HuH-7.5 (cell line): ENCODE data around the gene RAB36.

Source experiments
- DNase-seq: peaks from one replicate; pipeline ENCODE4 v3.0.0; 2011; ENCODE audit warnings: low spot score

Gene RAB36

GRCh38 chr22:23108249-23109078 lies 36.8 kb upstream of the RAB36 start:
- DNase-seq = no peak

GRCh38 chr22:23109079-23109347 lies 36.3 kb upstream of the RAB36 start:
- DNase-seq = no peak

DNA sequence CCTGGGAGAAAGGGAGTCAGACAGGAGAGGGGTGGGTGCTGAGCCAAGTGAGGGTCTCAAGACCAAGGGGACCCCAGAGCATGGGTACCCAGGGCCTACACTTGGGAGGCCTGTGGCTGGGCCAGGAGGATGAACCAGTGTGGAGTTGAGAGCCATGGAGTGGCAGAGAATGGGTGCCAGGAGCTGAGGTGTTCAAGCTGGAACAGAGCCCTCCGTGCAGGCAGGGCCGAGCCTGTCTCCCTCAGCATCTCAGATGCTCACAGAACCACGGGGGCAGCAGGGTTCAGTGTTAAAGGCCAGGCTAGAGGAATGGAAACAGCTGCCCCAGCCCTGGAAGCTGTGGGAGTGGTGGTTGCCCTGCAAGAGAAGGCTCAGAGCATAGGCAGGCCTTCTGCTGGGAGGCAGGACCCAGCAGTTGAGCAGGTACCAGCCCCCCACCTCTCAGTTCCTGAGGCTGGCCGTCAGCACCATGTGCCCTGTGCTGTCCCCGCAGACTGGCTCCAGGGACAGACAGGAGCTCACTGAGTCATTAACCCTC lies 35.8 kb upstream of the RAB36 start:
- no peak for DNase-seq

DNA sequence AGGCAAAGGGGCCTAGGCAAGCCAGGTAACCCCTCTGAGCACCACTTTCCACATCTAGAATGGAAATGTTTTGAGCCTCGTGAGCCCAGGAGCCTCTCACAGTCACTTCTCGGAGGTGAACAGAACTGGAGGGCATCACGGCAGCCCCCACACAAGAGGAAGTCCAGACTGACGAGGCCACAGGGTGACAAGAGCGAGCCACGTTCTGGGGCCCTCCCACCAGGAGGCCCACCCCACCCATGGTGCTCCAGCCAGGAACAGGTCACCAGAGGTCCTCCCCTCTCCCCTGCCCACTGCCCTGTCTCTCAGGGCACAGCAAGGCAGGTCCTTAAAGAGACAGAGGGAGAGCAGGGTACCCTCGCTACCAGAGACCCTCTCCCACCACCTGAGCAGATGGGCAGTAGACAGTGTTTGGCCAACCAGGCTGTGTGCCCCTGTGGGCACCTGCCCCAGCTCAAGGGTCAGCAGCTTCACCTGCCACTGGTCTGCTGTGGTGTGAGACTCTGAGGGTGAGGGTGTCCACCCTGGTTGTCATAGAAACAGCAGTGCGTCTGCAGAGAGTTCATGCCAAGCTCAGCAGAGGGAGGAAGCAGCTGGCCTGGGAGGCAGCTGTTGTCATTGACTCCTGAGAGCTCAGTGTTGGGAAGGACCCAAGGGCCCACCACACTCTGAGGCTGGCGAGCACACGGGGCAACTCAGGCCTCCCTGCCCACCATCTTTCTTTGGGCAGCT lies 34.9 kb upstream of the RAB36 start:
- DNase-seq = no peak

DNA sequence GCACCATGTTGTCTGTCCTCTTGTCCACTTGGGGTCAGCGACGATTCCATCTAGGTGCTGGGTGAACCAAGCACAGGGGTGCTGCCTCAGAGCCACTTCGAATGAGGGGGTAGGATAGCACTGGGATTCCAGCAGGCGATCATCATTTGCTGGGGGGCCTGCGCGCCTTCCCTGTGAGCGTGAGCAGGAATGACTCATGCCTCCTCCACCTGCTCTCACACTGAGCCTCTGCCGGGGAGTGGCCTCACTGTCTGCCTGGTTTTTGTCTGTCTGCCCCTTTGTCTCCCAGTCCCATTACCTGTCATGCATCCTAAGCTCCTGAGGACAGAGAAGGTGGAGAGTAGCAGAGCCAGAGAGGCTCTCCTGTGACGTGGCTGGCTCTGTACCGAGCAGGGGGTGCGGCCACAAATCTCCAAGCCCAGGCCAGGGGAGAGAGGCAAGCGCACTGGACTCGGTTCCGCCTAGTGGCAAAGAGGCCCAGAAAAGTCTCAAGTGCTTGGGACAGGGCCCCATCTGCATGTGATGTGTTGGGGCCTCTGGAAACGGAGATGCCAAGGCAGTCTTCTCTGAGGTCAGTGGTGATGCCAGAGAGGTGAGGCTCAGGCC lies 34.3 kb upstream of the RAB36 start:
- no peak for DNase-seq

GRCh38 chr22:23112472-23113012 lies 32.7 kb upstream of the RAB36 start:
- no peak for DNase-seq

DNA sequence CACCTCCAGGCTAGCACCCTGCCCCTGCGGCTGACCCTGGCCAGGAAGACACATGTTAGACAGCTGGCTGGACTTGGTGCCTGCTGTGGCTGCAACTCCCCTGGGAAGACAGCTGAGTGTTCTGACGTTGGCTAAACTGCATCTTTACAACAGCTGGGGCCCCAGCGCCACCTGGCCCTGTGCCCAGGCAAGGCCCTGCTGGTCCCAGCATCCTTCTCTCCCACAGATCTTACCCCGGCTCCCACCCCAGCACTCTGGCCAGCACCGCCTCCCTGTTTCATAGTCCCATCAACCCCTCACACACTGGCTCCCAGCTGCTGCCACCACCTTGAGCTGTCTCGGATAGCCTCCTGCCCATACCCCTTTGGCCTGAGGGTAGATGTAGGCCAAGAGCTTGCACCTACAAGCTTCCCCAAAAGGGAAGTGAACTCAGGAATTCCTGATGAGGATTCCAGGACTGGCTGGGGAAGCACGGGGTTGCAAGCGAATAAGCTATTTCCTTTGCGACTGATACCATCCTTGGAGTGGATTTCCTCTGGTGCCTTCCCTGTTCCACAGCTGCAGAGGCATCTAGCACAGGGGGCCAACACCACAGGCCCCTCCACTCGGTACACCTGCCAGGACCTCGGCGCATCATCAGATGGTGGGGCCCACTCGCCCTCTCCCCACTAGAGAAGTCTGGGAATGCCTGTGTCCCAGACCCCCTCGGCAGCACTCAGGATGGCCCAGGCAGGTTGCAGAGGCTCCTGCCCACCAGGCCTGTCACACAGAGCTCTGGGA lies 32.0 kb upstream of the RAB36 start:
- DNase-seq = no peak

- no peak for DNase-seq
Observed at GRCh38 chr22:23113847-23114720, 31.2 kb upstream of the RAB36 start.

DNA sequence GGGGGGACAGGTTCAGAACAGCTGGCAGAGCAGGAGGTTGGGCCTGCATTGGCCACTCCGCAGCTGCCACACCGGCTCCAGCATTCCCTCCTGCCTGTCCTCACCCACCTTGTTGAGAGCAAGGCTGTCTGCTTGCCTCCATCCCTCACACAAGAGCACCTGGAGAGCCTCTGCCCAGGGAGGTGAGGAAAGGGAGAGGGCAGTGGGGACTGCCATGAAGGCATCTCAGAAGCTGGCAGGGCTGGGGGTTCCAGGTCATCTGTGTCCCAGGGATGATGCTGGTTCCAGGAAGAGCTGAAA lies 30.6 kb upstream of the RAB36 start:
- no peak for DNase-seq

GRCh38 chr22:23115369-23115768 lies 29.9 kb upstream of the RAB36 start:
- DNase-seq = no peak

- DNase-seq = no peak
Observed at GRCh38 chr22:23115825-23116494, 29.3 kb upstream of the RAB36 start.

GRCh38 chr22:23116506-23117263 lies 28.6 kb upstream of the RAB36 start:
- no peak for DNase-seq

DNA sequence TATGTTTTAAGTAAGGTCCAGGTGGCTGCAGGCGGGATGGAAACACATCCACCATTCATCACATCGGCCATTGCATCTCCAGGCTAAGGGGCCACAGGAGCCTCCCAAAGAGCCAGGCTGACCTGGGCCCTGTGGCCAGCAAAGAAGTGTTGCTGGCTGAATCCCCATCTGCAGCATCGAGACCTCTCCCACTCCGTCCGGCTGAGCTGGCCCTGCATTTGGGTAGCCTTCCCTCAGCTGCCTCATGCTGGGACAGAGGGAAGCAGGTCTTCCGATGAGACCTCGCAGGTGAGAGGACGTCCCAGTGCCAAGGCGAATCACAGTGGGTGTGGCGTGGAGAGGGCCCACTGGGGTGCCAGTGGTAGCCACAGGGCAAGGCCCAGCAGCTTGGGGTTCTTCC lies 28.0 kb upstream of the RAB36 start:
- DNase-seq = no peak

DNA sequence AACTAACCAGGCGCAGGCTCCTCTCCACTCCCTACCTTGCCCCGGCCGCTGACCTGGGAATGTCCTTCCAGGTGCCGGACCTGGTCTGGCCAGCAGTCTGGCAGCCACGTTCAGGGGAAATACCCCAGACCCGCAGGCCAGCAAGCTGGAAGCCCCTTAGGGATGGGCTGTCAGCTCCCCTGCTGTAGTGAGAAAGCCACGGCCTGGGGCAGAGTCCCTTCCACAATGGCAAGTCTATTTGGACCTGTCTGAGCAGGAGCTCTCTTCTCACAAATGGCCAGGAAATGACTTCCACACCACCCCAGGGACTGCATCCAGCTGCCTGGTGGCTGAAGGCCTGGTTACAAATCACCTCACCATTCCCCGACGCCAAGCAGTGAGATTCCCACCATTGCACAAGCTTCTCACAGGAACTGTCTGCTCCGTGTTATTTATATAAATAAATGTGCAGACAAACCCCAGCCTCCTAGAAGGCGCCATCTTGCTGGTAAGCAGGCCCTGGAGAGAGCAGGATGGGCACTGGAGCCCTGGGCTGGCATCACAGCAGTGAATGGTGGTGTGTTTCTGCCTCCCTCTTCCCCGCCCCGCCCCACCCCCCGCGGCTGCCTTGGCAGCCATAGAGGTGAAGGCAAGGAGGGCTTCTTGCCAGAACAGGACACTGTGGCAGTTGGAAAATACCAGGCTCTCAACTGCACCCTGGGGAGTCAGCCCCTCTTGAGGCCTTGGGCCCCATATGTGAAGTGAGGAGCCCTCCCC lies 27.2 kb upstream of the RAB36 start:
- DNase-seq = no peak

- no peak for DNase-seq
Observed at GRCh38 chr22:23118647-23119493, 26.4 kb upstream of the RAB36 start.

GRCh38 chr22:23119494-23120414 lies 25.5 kb upstream of the RAB36 start:
- DNase-seq = no peak

DNA sequence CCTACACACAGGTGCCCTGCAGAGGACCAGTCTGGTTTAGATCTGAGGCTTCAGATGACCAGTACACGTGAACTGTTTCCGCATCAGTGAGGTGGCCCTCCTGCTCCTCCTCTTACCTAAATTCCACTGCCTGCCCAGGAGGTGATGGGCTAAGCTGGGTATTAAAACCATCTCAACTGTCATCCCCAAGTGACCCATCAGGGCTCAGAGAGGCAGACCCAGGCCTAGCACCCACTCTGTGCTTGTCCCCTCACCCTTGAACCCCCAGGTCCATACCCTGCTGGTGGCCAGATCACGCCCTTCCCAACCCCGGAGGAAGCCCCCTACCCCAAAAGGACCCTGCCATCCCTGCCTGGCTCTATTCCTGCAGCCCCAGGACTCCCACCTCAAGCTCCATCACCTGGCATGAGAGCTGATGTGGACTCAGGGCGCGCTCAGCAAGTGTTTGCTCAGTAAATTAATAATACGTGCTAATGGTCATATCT lies 24.8 kb upstream of the RAB36 start:
- no peak for DNase-seq
